Embryonic facial prominence (tissue), 1 donor: ENCODE measurements around the gene POGK.

Experiments used
- DNase-seq: peaks from one replicate; pipeline ENCODE4 v3.0.0-alpha.2; 2016; ENCODE audit errors: extremely low spot score

POGK gene

GRCh38 chr1:166903232-166903631, 64.0 kb downstream of the POGK start:
- DNase-seq = no peak

GRCh38 chr1:166905136-166905535, 65.9 kb downstream of the POGK start:
- DNase-seq = peak; percentile 11

DNA sequence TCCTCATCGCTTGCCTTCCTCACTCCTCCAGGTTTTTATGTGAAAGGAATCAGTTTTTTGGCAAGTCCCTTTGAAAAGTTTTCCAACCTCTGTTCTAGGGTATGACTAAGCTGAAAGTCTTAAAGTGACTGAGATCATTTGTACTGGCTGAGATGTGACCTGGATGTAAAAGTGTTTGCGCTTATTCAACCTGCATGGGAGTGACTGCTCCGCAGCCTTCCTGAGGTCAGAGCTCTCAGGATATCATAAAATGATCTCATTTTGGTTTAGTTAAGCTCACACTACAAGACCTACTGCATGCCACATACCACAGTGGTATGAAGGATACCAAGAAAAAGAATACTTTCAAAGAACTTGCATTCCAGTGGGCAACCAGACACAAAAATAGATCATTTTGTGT, 66.6 kb downstream of the POGK start:
- no peak for DNase-seq
